OCI-LY1 (cell line): ENCODE data around the gene PDE9A.

ENCODE experiments used
- H2AFZ ChIP-seq: fragments of 200-600 bp; sonication (generic), shearing (Covaris generic); 2 replicates; pipeline ENCODE4 v1.6.0; 2014; ENCODE audit warnings: antibody characterized with exemption, mild to moderate bottlenecking, low read length
- H3F3A ChIP-seq: fragments of 200-600 bp; sonication (generic), shearing (Covaris generic); 2 replicates; pipeline ENCODE4 v1.6.0; 2014; ENCODE audit warnings: mild to moderate bottlenecking, antibody characterized with exemption, low read length, moderate library complexity; ENCODE audit not compliant: insufficient read depth
- H3K27ac ChIP-seq: fragments of 200-600 bp; sonication (generic); 2 replicates; pipeline ENCODE4 v1.5.1; 2014; ENCODE audit warnings: low read length, mixed run types, mild to moderate bottlenecking, low read depth; ENCODE audit not compliant: poor library complexity, severe bottlenecking
- H3K27me3 ChIP-seq: fragments of 200-600 bp; sonication (generic); 2 replicates; pipeline ENCODE4 v1.6.0; 2014; ENCODE audit warnings: antibody characterized with exemption, mild to moderate bottlenecking, low read length, moderate library complexity; ENCODE audit not compliant: insufficient read depth
- H3K36me3 ChIP-seq: fragments of 200-600 bp; sonication (generic); 2 replicates; pipeline ENCODE4 v1.6.1; 2014; ENCODE audit warnings: mild to moderate bottlenecking, antibody characterized with exemption, low read length, moderate library complexity, mixed read lengths; ENCODE audit not compliant: insufficient read depth
- H3K4me1 ChIP-seq: fragments of 200-600 bp; sonication (generic); 2 replicates; pipeline ENCODE4 v1.5.1; 2014; ENCODE audit warnings: mild to moderate bottlenecking, low read length, moderate library complexity; ENCODE audit not compliant: insufficient read depth, severe bottlenecking
- H3K4me2 ChIP-seq: fragments of 200-600 bp; sonication (generic), shearing (Covaris generic); 2 replicates; pipeline ENCODE4 v1.6.1; 2014; ENCODE audit warnings: low read length
- H3K4me3 ChIP-seq: fragments of 200-600 bp; sonication (generic); 2 replicates; pipeline ENCODE4 v1.5.1; 2014; ENCODE audit warnings: low read length, low read depth, mild to moderate bottlenecking, mixed read lengths; ENCODE audit not compliant: poor library complexity, severe bottlenecking
- H3K79me2 ChIP-seq: fragments of 200-600 bp; shearing (Covaris generic); 2 replicates; pipeline ENCODE4 v1.6.1; 2016; ENCODE audit warnings: mixed run types, low read length, mixed read lengths; ENCODE audit not compliant: insufficient read depth
- H3K9ac ChIP-seq: fragments of 200-600 bp; sonication (generic), shearing (Covaris generic); 2 replicates; pipeline ENCODE4 v1.6.1; 2014; ENCODE audit warnings: mild to moderate bottlenecking, low read length, mixed read lengths
- H3K9me2 ChIP-seq: fragments of 200-600 bp; sonication (generic), shearing (Covaris generic); 2 replicates; pipeline ENCODE4 v1.6.1; 2014; ENCODE audit warnings: low read depth, mild to moderate bottlenecking, low read length, mixed read lengths
- H3K9me3 ChIP-seq: fragments of 200-600 bp; shearing (Covaris generic); 2 replicates; pipeline ENCODE4 v1.6.1; 2014; ENCODE audit warnings: low read length, mixed read lengths
- H4K20me1 ChIP-seq: fragments of 200-600 bp; sonication (generic), shearing (Covaris generic); 2 replicates; pipeline ENCODE4 v1.6.0; 2016; ENCODE audit warnings: mild to moderate bottlenecking, low read length; ENCODE audit not compliant: insufficient read depth
- CTCF ChIP-seq: fragments of 200-600 bp; sonication (generic), shearing (Covaris generic); IDR thresholded peaks from 2 replicates; pipeline ENCODE4 v1.5.1; 2017; ENCODE audit warnings: mild to moderate bottlenecking, antibody characterized with exemption, low read length, moderate library complexity, mixed read lengths
- EZH2 ChIP-seq: fragments of 200-600 bp; sonication (generic), shearing (Covaris generic); IDR thresholded peaks from 2 replicates; pipeline ENCODE4 v1.8.0; 2017; ENCODE audit warnings: borderline replicate concordance, mixed run types, mild to moderate bottlenecking, antibody characterized with exemption, low read length, moderate library complexity, mixed read lengths

Gene PDE9A

GRCh38 chr21:42670884-42671283, 17.5 kb downstream of the PDE9A start:
- H3K27me3 ChIP-seq = peaks cover 7% of the 10 kb centered on the region; the same call in 1 of the 2 replicates
- H3K4me3 ChIP-seq = no peak overlapping the region
- H3K27ac ChIP-seq = no peak overlapping the region
- H3F3A ChIP-seq = no peaks in the 10 kb centered on the region
- no peak for TF ChIP-seq EZH2
- TF ChIP-seq CTCF = no peak
- no peaks in the 10 kb centered on the region for H3K9me3 ChIP-seq
- H2AFZ ChIP-seq = no peak overlapping the region
- no peaks in the 10 kb centered on the region for H3K4me1 ChIP-seq
- H3K79me2 ChIP-seq = no peaks in the 10 kb centered on the region
- H3K9me2 ChIP-seq = no peaks in the 10 kb centered on the region
- H4K20me1 ChIP-seq = no peaks in the 10 kb centered on the region
- no peaks in the 10 kb centered on the region for H3K36me3 ChIP-seq
- H3K4me2 ChIP-seq = no peak overlapping the region
- H3K9ac ChIP-seq = no peak overlapping the region

GRCh38 chr21:42671778-42672593, 18.6 kb downstream of the PDE9A start:
- Histone ChIP-seq H3K79me2 (no peaks in the 10 kb centered on the region), H3K4me1 (no peaks in the 10 kb centered on the region), H2AFZ (no peak overlapping the region), H3K4me2 (no peak overlapping the region), H3K36me3 (no peaks in the 10 kb centered on the region), H3K27me3 (peaks cover 12% of the 10 kb centered on the region), H3K9me2 (no peaks in the 10 kb centered on the region), H3K4me3 (no peak overlapping the region), H3K27ac (no peak overlapping the region), H3F3A (no peaks in the 10 kb centered on the region), H4K20me1 (no peaks in the 10 kb centered on the region), H3K9ac (no peak overlapping the region), H3K9me3 (no peaks in the 10 kb centered on the region)
- TF ChIP-seq CTCF = no peak

GRCh38 chr21:42672699-42673458, 19.5 kb downstream of the PDE9A start:
- no peaks in the 10 kb centered on the region for H3F3A ChIP-seq
- no peak overlapping the region for H3K4me2 ChIP-seq
- H3K4me1 ChIP-seq = no peaks in the 10 kb centered on the region
- no peaks in the 10 kb centered on the region for H4K20me1 ChIP-seq
- no peak overlapping the region for H3K27ac ChIP-seq
- H3K27me3 ChIP-seq = peaks cover 12% of the 10 kb centered on the region
- H3K36me3 ChIP-seq = no peaks in the 10 kb centered on the region
- H2AFZ ChIP-seq = no peak overlapping the region
- no peak overlapping the region for H3K4me3 ChIP-seq
- no peak overlapping the region for H3K9ac ChIP-seq
- TF ChIP-seq CTCF = no peak
- no peak for TF ChIP-seq EZH2
- no peaks in the 10 kb centered on the region for H3K9me3 ChIP-seq
- H3K79me2 ChIP-seq = no peaks in the 10 kb centered on the region
- H3K9me2 ChIP-seq = no peaks in the 10 kb centered on the region
